22Rv1 (cell line): ENCODE data around the gene OR4X2.

Experiments
- H3K27ac ChIP-seq: fragments of 450-650 bp; 2 replicates; pipeline ENCODE4 v1.5.1; 2017
- ZFX ChIP-seq: fragments of 450-650 bp; IDR thresholded peaks from 2 replicates; pipeline ENCODE4 v1.6.1; 2017; ENCODE audit warnings: antibody characterized with exemption, borderline replicate concordance
- TF ChIP-seq, protein P1 (sequence below): fragments of 450-650 bp; IDR thresholded peaks from 2 replicates; pipeline ENCODE4 v1.5.1; 2017; ENCODE audit warnings: mild to moderate bottlenecking

OR4X2 gene

DNA sequence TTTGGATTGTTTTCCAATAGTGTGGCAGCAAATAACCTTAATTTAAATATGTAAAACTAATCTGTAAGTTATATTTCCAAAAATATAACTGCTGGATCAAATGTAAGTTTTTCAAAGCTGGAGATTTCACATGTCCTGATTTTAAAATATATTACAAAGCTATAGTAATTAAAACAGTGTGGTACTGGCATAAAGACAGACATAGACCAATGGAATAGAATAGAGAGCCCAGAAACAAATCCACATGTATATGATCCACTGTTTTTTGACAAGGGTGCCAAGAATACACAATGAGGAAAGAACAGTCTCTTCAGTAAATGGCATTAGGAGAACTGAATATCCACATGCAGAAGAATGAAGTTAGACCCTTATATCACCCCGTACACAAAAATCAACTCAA lies 4.0 kb downstream of the OR4X2 start:
- TF ChIP-seq, protein P1, sequence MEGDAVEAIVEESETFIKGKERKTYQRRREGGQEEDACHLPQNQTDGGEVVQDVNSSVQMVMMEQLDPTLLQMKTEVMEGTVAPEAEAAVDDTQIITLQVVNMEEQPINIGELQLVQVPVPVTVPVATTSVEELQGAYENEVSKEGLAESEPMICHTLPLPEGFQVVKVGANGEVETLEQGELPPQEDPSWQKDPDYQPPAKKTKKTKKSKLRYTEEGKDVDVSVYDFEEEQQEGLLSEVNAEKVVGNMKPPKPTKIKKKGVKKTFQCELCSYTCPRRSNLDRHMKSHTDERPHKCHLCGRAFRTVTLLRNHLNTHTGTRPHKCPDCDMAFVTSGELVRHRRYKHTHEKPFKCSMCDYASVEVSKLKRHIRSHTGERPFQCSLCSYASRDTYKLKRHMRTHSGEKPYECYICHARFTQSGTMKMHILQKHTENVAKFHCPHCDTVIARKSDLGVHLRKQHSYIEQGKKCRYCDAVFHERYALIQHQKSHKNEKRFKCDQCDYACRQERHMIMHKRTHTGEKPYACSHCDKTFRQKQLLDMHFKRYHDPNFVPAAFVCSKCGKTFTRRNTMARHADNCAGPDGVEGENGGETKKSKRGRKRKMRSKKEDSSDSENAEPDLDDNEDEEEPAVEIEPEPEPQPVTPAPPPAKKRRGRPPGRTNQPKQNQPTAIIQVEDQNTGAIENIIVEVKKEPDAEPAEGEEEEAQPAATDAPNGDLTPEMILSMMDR: no peak
- no peak overlapping the region for H3K27ac ChIP-seq

DNA sequence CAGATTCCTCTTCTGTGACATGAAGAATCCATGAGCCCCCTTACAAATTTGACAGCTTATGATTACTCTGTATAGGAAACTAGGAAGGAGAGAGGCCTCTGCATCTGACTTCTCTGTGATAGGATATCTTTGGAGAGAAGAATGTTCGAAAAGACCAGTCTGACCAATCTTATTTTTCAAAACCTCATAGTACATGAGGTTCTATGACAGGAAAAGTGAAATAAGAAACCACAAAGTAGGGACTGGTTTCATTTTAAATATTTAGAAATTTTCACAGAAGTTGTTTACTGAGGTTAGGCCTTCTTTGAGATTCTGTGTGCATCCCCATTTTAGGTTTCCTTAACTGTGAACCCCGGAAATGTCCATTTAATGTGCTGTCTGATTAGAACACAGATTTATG lies 16.7 kb downstream of the OR4X2 start:
- H3K27ac ChIP-seq: no peak overlapping the region
- TF ChIP-seq ZFX: no peak
- TF ChIP-seq, protein P1: no peak

DNA sequence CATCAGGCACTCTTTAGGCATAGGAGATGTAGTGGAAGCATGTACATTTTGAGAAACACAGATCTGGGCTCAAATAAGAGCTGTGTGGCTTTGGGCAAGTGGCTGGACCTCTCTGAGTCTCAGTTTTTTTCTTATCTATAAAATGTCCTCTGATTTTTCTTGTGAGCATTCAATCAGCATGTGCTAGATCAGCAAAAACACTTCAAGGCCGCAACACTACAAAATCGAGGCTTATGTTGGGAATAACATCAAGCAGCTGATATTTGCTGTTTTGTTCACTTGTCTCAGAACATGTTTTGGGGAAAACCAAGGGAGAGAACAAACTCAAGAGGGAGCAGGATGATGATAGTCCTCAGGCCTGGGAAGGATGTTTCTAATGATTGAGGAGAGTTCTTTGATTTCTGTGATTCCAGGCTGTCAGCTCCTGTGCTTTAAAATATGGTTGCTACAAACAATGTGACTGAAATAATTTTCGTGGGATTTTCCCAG lies 18.6 kb downstream of the OR4X2 start, which contains the start of gene OR4X1:
Gene OR4X1, plus strand, starts transcription at position 439 of the 489 bp plus-strand sequence. Its CDS starts 0 bp downstream, at position 439.
- H3K27ac ChIP-seq: no peak within 1 kb of the TSS
- TF ChIP-seq, protein P1: no peak
- TF ChIP-seq ZFX: no peak

DNA sequence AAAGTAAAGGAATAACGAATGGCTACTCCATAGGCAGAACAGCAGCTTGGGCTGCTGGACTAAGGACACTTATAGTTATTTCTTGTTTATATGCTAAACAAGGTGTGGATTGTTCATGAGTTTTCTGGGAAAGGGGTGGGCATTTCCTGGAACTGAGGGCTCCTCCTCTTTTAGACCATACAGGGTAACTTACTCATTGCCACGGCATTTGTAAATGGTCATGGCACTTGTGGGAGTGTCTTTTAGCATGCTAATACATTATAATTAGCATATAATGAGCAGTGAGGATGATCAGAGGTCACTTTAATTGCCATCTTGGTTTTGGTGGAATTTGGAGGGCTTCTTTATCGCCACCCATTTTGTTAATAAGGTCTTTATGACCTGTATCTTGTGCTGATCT lies 25.7 kb downstream of the OR4X2 start:
- no peak overlapping the region for H3K27ac ChIP-seq
- TF ChIP-seq ZFX: no peak
- TF ChIP-seq, protein P1: no peak

DNA sequence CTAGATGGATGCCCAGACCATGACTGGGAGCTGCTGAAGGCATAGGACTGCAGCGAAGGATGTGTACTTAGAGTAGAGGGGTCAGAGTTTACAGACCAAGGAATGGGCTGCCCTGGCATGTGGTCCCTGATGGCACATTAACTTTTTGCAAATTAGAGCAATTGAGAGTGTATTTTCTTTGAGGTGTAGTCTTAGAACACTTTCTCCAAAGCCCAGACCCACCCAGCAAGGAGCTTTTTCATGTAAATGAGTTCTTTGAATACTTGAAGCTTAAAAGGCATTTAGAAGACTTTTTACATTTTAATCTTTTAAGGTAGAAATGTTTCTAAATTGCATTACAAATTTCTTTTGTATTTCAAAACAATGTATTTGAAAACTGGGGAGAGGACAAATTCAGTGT lies 27.7 kb downstream of the OR4X2 start:
- TF ChIP-seq, protein P1: no peak
- no peak for TF ChIP-seq ZFX
- H3K27ac ChIP-seq: no peak overlapping the region
